ENCODE results near the gene HTR2A.
A peak's percentile ranks its signal among the peaks of the same experiment; 100 is the strongest.

The HTR2A gene

GRCh38 chr13:46804391-46804815 is 92.5 kb downstream of the HTR2A start:
- DNase-seq, result no peak

- no peak for DNase-seq
Measured at GRCh38 chr13:46803586-46803985, 93.3 kb downstream of the HTR2A start.

GRCh38 chr13:46801858-46802257 is 95.0 kb downstream of the HTR2A start:
- DNase-seq, result no peak

- no peak for DNase-seq
Measured at GRCh38 chr13:46799139-46799538, 97.7 kb downstream of the HTR2A start.

- DNase-seq, result peak; percentile 68
Measured at GRCh38 chr13:46797501-46798237, 99.2 kb downstream of the HTR2A start.

GRCh38 chr13:46796515-46797474 is 100.1 kb downstream of the HTR2A start, which contains the start of gene ESD:
Gene ESD (minus strand): TSS chr13:46797161. CDS start chr13:46791413, 5,748 bp downstream.
- peak; percentile 99 for DNase-seq

- DNase-seq, result peak; percentile 69
Measured at GRCh38 chr13:46796129-46796514, 100.7 kb downstream of the HTR2A start.

GRCh38 chr13:46795321-46795720 is 101.5 kb downstream of the HTR2A start:
- peak; percentile 94 for DNase-seq

- no peak for DNase-seq
Measured at GRCh38 chr13:46783504-46783903, 113.3 kb downstream of the HTR2A start.

- no peak for DNase-seq
Measured at GRCh38 chr13:46782691-46783090, 114.2 kb downstream of the HTR2A start.

- DNase-seq, result no peak
Measured at GRCh38 chr13:46782066-46782465, 114.8 kb downstream of the HTR2A start.
